GM13977 (cell line): ENCODE results near the gene ACBD6.

ENCODE experiments used
- DNase-seq: peaks from one replicate; pipeline ENCODE4 v3.0.0; 2012; ENCODE audit warnings: low spot score
- in situ Hi-C: fragments of 300-500 bp; cut with MboI; formaldehyde crosslinking; loops from one replicate; pipeline ENCODE4 v1.12.0; 2022; ENCODE audit warnings: low sequenced_read_pairs, low pct_unique_long_range_greater_than_20kb, mixed read lengths, inconsistent platforms; ENCODE audit not compliant: unreplicated experiment
- TF ChIP-seq, protein P1 (sequence below): IDR thresholded peaks from 2 replicates; pipeline ENCODE4 v1.5.1; 2012; ENCODE audit warnings: mild to moderate bottlenecking, control low read depth; ENCODE audit not compliant: insufficient read depth; ENCODE audit errors: extremely low read depth, missing control alignments

Gene ACBD6

DNA sequence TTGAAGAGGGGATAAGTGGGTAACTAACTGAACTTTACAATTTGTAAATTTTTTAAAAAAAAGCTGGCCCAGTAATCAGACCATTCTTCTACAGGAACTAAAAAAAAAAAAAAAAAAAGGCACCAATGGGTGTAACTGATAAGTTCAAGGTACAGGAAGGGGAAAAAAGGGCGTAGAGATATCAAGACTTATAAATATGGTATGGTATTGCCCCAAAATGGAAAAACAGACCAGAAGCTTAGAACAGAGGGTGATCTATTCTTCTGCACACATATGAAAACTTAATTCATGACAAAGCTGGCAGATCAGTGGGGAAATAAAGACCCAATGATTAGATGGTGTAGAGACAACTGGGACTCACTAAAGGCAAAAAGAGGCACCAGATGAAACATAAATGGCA lies 213.4 kb downstream of the ACBD6 start:
- TF ChIP-seq, protein P1, sequence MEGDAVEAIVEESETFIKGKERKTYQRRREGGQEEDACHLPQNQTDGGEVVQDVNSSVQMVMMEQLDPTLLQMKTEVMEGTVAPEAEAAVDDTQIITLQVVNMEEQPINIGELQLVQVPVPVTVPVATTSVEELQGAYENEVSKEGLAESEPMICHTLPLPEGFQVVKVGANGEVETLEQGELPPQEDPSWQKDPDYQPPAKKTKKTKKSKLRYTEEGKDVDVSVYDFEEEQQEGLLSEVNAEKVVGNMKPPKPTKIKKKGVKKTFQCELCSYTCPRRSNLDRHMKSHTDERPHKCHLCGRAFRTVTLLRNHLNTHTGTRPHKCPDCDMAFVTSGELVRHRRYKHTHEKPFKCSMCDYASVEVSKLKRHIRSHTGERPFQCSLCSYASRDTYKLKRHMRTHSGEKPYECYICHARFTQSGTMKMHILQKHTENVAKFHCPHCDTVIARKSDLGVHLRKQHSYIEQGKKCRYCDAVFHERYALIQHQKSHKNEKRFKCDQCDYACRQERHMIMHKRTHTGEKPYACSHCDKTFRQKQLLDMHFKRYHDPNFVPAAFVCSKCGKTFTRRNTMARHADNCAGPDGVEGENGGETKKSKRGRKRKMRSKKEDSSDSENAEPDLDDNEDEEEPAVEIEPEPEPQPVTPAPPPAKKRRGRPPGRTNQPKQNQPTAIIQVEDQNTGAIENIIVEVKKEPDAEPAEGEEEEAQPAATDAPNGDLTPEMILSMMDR = no peak
- no peak for DNase-seq
- in situ Hi-C loops = no loop called here

DNA sequence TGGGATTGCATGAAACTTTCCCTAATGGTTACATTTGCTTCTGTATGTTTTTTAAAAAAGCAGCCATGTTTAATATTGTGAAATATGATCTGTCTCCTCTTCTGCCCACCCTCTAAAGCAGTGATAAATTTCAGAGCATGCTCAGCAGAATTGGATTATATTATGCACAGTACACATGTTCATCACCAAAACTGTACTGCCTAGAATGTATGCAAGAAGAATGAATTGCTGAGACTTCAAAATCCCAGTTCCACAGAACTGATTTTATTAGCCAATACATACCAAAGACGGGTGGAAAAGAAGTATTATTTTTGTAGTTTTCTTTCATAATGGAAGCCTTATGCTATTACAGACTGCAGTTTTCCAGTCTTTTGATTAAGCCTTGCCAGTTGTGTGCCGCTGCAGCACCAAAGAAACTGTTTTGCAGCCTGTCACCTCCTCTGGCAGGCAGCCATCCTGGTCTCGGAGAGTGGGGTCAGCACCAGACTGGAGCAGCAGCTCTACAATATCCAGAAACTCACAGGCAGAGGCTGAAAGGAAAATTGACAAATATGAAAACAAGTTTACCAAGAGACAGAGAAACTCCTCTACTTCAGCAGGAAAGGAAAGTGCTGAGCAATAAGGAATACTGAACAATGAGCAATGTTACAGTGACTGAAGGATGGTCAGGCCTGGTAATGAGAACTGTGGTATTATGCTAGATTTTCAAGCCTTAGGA lies 214.2 kb downstream of the ACBD6 start:
- in situ Hi-C loops = no loop called here

DNA sequence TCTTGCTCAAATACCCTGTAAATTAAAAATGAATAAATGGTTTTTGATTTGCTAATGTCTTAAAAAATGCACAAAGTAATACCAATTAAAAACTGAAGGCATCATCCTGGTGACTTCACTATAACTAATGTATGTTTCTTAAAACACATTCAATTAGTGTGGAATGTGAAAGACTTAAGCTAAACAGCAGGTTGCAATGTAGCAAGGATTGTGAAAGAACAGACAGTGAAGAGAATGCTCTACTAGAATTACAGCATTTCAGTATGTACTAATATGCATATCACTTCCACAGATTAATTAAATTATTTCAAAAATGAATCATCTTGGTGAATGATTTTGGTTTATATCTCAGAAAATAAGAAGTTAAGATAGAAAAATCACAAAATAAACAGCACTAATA lies 216.0 kb downstream of the ACBD6 start:
- in situ Hi-C loops = no loop called here
- no peak for DNase-seq
- TF ChIP-seq, protein P1 = no peak

More for the DNA sequence above, 214.2 kb downstream of the ACBD6 start:
- no peak for DNase-seq
- TF ChIP-seq, protein P1 = no peak

DNA sequence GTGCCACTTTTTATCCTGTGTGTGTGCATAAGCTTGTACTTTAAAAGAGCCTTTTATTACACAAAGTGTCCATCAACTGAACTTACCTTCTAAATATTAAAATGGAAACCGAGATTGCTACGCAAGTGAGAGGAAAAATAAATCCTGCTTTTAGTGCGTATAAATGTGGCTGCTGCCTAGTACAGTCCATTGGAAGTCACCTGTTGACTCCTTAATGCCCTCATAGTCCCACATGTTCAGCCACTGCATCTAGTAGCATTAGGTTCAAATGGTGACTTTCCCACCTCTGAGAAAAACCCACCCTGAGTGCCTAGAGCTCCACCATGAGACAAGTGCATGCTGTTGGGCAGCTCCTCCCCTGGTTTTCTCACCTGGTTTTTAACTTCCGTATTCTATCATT lies 219.3 kb downstream of the ACBD6 start:
- TF ChIP-seq, protein P1 = no peak
- DNase-seq = no peak
- in situ Hi-C loops = no loop called here

GRCh38 chr1:180282401-180283044 lies 219.9 kb downstream of the ACBD6 start:
- in situ Hi-C loops = no loop called here
- TF ChIP-seq, protein P1 = no peak
- DNase-seq = no peak

- in situ Hi-C loops = no loop called here
- TF ChIP-seq, protein P1 = no peak
Measured at GRCh38 chr1:180281490-180281889, 220.9 kb downstream of the ACBD6 start.

GRCh38 chr1:180280617-180281016 lies 221.8 kb downstream of the ACBD6 start:
- in situ Hi-C loops = no loop called here
- no peak for DNase-seq
- TF ChIP-seq, protein P1 = no peak

More at GRCh38 chr1:180281490-180281889, 220.9 kb downstream of the ACBD6 start:
- DNase-seq = no peak
